HG02610 (cell line): ENCODE results near the gene PIP4P1.

ENCODE experiments used
- ATAC-seq: cut with Tn5 transposase; IDR thresholded peaks from one replicate; pipeline ENCODE4 v1.9.1; 2021; ENCODE audit warnings: mild to moderate bottlenecking, moderate library complexity; ENCODE audit not compliant: unreplicated experiment

The PIP4P1 gene

GRCh38 chr14:20412411-20412810 is 48.8 kb downstream of the PIP4P1 start:
- no peak for ATAC-seq

GRCh38 chr14:20409226-20409625 is 52.0 kb downstream of the PIP4P1 start:
- ATAC-seq: no peak
